NOMO-1 treated with DMSO at 0.1 percent for 48 hours (cell line): ENCODE measurements around the gene PFKM.
"Not testable (repeated sequence)": the region's sequence is repeated elsewhere in the genome, so short reads cannot be mapped to it uniquely, and the experiment has no call there.

Experiments
- DNase-seq: peaks from one replicate; lab custom pipeline; 2025; ENCODE audit not compliant: unreplicated experiment; lab: John Stamatoyannopoulos, UW

Gene PFKM

DNA sequence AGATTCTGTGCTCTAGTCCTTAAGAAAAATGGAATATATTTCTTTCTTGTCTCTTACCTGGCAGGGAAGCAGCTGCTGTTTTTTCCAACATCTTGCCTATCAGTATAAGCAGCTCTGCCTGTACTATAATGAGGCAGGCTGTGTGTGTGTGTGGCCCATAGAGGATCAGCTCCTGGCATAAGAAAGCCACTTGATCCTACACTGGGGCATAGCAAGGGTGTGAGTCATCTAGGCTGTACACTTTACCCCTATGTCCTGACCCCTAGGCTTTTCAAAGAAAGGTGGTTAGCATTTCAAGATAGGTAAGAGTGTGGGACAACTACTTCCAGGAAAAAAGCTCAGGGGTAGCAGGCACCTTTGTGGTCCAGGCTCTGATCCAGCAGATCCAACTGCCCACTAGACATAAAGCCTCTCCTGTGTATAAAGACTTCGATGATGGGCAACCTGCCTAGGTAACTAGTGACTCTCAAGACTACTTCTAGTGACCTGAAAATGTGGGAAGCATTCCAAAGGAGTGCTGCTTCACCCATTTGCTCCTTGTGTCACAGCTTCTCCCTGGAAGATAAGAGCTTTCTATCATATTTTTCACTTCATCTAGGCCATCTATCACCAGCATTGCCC, 8.4 kb upstream of the PFKM start:
- DNase-seq, result no peak

DNA sequence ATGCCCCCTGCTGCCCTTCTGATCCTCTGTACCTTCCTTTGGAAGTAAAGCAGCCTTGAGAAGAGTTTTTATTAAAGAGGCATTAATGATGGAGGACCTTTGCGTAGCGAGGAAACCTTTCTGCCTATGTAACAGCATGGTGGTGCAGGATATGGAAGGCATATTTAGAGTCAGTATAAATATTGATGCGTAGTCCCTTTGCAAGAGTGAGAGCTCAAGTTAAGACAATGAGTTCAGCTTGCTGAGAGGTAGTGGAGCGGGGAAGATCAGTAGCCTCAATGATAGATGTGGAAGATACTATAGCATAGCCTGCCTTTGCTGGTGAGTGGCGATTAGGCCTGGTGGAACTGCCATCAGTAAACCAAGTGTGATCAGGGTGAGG, 7.9 kb upstream of the PFKM start:
- DNase-seq, result not testable (repeated sequence)

DNA sequence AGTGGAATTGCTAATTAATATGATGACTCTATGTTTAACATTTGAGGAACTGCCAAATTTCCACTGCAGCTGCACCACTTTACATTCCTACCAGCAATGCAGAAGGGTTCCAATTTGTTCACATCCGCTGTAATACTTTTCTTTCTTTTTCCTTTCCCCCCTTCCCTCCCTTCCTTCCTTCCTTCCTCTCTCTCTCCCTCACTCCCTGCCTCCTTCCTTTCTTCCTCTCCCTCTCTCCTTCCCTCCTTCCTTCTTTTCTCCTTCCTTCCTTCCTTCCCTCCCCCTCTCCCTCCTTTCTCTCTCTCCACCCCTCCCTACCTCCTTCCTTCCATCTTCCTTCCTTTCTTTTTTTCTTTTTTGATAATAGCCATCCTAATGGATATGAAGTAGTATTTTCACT, 3.2 kb upstream of the PFKM start:
- DNase-seq, result no peak

DNA sequence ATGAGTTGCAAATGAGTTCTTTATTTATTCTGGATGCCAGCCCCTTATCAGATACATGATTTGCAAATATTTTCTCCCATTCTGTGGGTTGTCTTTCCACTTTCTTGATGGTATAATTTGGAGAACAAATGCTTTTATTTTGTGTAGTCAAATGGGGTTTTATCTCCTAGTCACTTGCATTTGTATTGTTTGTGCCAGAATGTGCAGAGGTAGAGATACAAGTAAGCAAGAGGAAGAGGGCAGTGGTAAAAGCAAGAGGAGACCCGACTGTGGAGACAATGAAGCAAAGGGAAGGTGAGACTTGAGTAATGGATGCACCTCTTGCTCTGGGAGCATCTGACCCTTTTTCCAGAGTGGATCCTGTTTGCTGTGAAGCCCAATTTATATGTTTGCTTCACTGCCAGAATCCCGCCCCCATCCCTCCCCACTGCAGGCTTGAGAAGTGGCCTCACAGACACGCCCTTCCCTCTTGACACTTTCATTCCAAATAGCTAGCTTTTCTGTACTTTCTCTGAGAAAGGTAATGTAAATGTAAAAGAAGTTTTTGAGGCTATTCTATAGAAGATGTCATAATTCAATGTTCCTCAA, 786 bp upstream of the PFKM start:
- no peak for DNase-seq

- DNase-seq, result no peak
These were observed 651 bp downstream of the PFKM start for GRCh38 chr12:48119834-48120195.

GRCh38 chr12:48121522-48121921, 2.4 kb downstream of the PFKM start:
- DNase-seq, result no peak

DNA sequence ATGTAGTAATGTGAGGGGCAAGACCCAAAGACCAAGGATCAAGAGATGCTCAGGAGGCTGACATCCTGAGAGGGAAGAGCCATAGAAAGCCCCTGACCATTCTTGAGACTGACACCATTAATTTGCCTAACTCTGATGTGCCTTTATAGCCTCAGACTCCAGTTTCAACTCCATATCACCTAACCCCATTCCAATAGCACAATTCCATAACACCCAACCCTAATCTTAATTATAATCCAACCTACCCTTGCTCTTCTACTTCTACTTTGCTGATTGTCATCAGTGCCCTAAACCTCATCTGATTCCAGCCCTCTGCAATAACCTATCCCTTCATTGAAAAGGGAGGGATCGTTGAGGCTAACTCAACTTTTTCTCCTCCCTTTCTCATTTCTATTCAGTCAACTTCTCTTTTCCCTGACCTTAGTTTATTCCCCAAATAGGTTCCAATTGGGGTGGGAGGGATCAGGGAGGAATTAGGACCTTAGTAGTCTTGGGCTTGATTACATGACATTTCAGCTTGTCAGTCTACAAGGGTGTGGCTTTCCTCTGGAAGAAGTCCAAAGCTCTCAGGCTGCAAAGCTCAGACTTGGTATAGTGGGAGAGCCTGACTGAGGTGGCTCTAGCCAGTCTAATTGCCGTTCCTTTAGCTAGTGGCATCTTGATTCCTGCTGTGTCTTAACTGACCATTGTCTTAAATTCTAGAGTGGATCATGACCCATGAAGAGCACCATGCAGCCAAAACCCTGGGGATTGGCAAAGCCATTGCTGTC, 3.1 kb downstream of the PFKM start:
- no peak for DNase-seq

DNA sequence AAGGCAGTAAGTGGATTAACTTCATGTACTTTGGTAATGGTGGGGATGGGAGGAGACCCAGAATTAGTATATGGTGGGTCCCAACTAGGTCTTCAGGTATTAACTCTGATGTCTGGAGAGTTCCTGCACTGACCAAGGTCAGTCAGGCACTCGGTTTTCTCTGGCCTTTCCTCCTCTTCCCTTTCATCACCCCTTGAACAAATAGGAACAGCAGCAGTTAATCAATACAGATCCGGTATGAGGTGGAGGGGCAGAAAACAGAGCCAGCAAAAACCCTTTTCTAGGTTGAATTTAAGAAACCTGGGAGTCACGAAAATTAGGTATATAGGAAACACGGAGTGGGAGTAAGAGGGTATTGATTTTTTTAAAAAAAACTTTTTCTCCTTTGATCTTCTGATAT, 4.0 kb downstream of the PFKM start:
- DNase-seq, result no peak

GRCh38 chr12:48125542-48125941, 6.4 kb downstream of the PFKM start:
- DNase-seq, result not testable (repeated sequence)

DNA sequence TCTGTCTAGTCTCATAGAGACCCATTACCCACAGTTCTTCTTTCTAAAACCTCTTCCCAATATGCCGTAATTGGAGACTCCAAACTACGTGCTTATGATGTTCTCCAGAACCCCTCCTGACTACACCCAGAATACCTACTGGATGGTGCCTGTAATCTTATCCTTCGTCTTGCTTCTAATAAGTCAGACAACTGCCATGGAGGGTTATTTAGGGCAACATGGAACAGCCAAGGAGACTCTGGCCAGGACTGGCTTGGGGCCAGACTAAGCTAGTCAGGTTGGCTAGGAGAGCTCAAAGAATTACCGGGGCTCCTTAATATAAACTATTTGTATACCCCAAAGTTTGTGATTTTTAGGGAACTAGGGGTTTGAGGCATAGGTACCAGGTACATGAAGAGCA, 6.8 kb downstream of the PFKM start:
- no peak for DNase-seq

DNA sequence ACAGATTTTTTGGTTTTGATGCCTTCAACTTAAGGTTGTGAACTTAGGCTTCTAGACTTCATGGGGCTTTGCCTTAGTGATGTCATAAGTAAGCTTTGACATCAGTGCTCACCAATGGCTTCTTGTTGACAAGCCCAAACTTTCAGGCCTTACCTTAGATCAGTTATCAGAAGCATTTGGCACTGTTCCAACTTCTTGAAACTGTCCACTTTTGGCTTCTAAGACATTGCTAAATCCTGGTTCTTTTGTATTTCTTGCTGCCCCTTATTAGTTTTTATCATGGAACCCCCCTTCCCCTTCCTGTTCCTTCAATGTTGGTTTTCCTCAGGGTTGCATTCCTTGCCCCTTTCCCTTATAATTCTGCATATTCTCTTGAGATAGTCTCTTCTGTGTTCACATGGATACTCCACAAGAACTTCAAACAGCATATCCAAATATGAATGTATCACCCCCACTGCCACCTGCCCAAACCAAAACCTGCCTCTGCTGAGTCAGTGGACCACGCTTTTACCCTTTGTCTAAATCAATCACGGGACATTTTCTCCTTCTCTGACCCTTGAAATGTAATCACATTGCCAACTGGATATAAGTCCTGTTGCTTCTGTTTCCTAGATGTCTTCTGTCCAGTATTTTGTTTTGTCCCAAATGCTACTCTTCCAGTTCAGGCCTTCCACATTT, 7.9 kb downstream of the PFKM start:
- DNase-seq, result no peak

- DNase-seq, result no peak
These were observed 9.6 kb downstream of the PFKM start for GRCh38 chr12:48128800-48129199.

- no peak for DNase-seq
These were observed 10.2 kb downstream of the PFKM start for GRCh38 chr12:48129376-48129775.

GRCh38 chr12:48131517-48131916, 12.4 kb downstream of the PFKM start:
- no peak for DNase-seq

- DNase-seq, result no peak
These were observed 13.7 kb downstream of the PFKM start for GRCh38 chr12:48132826-48133225.

GRCh38 chr12:48135027-48135426, 15.9 kb downstream of the PFKM start:
- no peak for DNase-seq

GRCh38 chr12:48142818-48143674, 23.9 kb downstream of the PFKM start:
- DNase-seq, result no peak

- DNase-seq, result no peak
These were observed 24.7 kb downstream of the PFKM start for GRCh38 chr12:48143898-48144297.

- no peak for DNase-seq
These were observed 26.8 kb downstream of the PFKM start for GRCh38 chr12:48145981-48146380.

DNA sequence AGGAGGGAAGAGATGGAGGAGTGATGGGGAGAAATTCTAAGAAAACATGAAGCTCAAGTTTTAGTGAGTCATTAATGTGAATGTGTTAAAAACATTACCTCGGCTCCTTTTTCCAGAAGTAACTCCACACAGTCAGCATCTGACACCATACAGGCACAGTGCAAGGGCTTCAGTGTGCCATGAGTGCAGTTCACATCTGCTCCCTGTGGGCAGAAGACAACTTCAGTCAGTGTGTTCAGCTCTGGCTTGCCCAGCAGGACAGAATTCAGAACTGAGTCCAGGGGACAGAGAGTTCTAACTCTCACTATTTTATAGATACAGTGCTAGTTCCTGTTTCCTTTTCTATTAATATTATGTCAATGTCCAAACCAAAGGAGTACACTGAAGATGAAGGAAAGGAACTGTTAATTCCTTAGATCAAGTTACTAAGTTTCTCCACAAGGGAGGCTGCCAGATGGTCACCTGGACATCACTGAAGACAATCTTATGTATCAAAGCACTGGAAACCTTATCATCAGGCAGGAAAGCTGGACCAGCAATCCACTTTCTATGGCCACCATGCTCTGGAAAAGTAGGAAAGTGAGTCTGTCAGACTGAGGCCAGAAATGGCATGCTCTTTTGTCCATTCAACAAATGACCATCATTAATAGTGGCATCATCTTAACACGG, 32.1 kb downstream of the PFKM start:
- DNase-seq, result no peak

DNA sequence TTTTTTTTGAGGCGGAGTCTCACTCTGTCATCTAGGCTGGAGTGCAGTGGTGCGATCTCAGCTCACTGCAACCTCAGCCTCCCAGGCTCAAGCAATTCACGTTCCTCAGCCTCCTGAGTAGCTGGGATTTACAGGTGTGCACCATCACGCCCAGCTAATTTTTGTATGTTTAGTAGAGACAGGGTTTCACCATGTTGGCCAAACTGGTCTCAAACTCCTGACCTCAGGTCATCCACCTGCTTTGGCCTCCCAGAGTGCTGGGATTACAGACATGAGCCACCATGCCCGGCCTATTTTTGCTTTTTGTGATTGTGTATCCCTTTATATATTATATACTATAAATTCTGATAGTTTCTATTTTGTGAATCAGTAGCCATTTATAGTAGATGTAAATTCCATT, 36.6 kb downstream of the PFKM start:
- not testable (repeated sequence) for DNase-seq
